ENCODE measurements around the gene NRG2. TPM values are rescaled to one million over a fixed set of nuclear protein-coding genes. Genes with fewer than 3 reads are reported as not detected.

The NRG2 gene
- total RNA-seq, 1 experiment from 2014 or later, result 1.8 TPM

- no peak overlapping the region for H3K4me3 ChIP-seq (ENCODE audit: low read length)
- no peak overlapping the region for H3K27ac ChIP-seq (ENCODE audit: low read length)
- CTCF ChIA-PET, result no interaction called here
- ATAC-seq (no peak), DNase-seq (no peak)
- H3K4me1 ChIP-seq (ENCODE audit: insufficient read depth, low read length), result peaks cover 18% of the 10 kb centered on the region
- POLR2A ChIA-PET (ENCODE audit: unreplicated experiment), result no interaction called here
- no peak overlapping the region for H3K4me2 ChIP-seq (ENCODE audit: low read length)
- no peaks in the 10 kb centered on the region for H3K9me2 ChIP-seq (replicated peaks; ENCODE audit: low read length)
- no peaks in the 10 kb centered on the region for H3F3A ChIP-seq (ENCODE audit: low read length, unreplicated experiment)
- BruUV-seq (replicated peaks), result no TSS peak
- no peaks in the 10 kb centered on the region for H4K20me1 ChIP-seq (ENCODE audit: low read length)
- H3K27me3 ChIP-seq (ENCODE audit: low read length), result no peaks in the 10 kb centered on the region
- H3K79me2 ChIP-seq (ENCODE audit: low read length), result no peaks in the 10 kb centered on the region
- H3K36me3 ChIP-seq (ENCODE audit: low read depth, low read length), result no peaks in the 10 kb centered on the region
- H2AFZ ChIP-seq (ENCODE audit: low read length), result no peak overlapping the region
- TF ChIP-seq EZH2phosphoT487 (IDR thresholded peaks at IDR 0.05; ENCODE audit: borderline replicate concordance, low read length) (no peak), CTCF (conservative IDR thresholded peaks at IDR 0.05; ENCODE audit: low read depth, low read length) (no peak)
- no peaks in the 10 kb centered on the region for H3K9me3 ChIP-seq (ENCODE audit: low read length)
- intact Hi-C loops (cut with micrococcal nuclease), result no loop called here
- no peak overlapping the region for H3K9ac ChIP-seq (ENCODE audit: low read length)
These were observed 170.0 kb downstream of the NRG2 start for GRCh38 chr5:139872851-139873794.

GRCh38 chr5:139872052-139872766 lies 170.9 kb downstream of the NRG2 start:
- BruUV-seq (replicated peaks), result no TSS peak
- Histone ChIP-seq H3K27ac (ENCODE audit: low read length) (no peak overlapping the region), H3K9me2 (replicated peaks; ENCODE audit: low read length) (no peaks in the 10 kb centered on the region), H3K4me3 (ENCODE audit: low read length) (no peak overlapping the region), H3K36me3 (ENCODE audit: low read depth, low read length) (no peaks in the 10 kb centered on the region), H2AFZ (ENCODE audit: low read length) (no peak overlapping the region), H3K9ac (ENCODE audit: low read length) (no peak overlapping the region), H3K9me3 (ENCODE audit: low read length) (no peaks in the 10 kb centered on the region), H3K4me2 (ENCODE audit: low read length) (no peak overlapping the region), H3K27me3 (ENCODE audit: low read length) (no peaks in the 10 kb centered on the region), H4K20me1 (ENCODE audit: low read length) (no peaks in the 10 kb centered on the region), H3F3A (ENCODE audit: low read length, unreplicated experiment) (no peaks in the 10 kb centered on the region), H3K4me1 (ENCODE audit: insufficient read depth, low read length) (peaks cover 9% of the 10 kb centered on the region), H3K79me2 (ENCODE audit: low read length) (no peaks in the 10 kb centered on the region)
- POLR2A ChIA-PET (ENCODE audit: unreplicated experiment), result no interaction called here
- CTCF ChIA-PET, result no interaction called here
- TF ChIP-seq CTCF (conservative IDR thresholded peaks at IDR 0.05; ENCODE audit: low read depth, low read length) (peak; percentile 42; the same call in 1 of the 2 replicates), EZH2 (IDR thresholded peaks at IDR 0.05; ENCODE audit: low read length, unreplicated experiment) (no peak)
- ATAC-seq (no peak), DNase-seq (no peak)
- intact Hi-C loops (cut with micrococcal nuclease), result no loop called here

- no peak for ATAC-seq
- no peak overlapping the region for H3K27ac ChIP-seq (ENCODE audit: low read length)
- H3K36me3 ChIP-seq (ENCODE audit: low read depth, low read length), result no peaks in the 10 kb centered on the region
- H4K20me1 ChIP-seq (ENCODE audit: low read length), result no peaks in the 10 kb centered on the region
- no peak overlapping the region for H3K4me3 ChIP-seq (ENCODE audit: low read length)
- no peaks in the 10 kb centered on the region for H3K27me3 ChIP-seq (ENCODE audit: low read length)
- no peak overlapping the region for H3K4me2 ChIP-seq (ENCODE audit: low read length)
- POLR2A ChIA-PET (ENCODE audit: unreplicated experiment), result no interaction called here
- H3K79me2 ChIP-seq (ENCODE audit: low read length), result no peaks in the 10 kb centered on the region
- no peaks in the 10 kb centered on the region for H3K9me2 ChIP-seq (replicated peaks; ENCODE audit: low read length)
- intact Hi-C loops (cut with micrococcal nuclease), result no loop called here
- DNase-seq, result no peak
- no peaks in the 10 kb centered on the region for H3K9me3 ChIP-seq (ENCODE audit: low read length)
- H3F3A ChIP-seq (ENCODE audit: low read length, unreplicated experiment), result no peaks in the 10 kb centered on the region
- peaks cover 3% of the 10 kb centered on the region for H3K4me1 ChIP-seq (ENCODE audit: insufficient read depth, low read length)
- CTCF ChIA-PET, result no interaction called here
- H3K9ac ChIP-seq (ENCODE audit: low read length), result no peak overlapping the region
- H2AFZ ChIP-seq (ENCODE audit: low read length), result no peak overlapping the region
- TF ChIP-seq EZH2 (IDR thresholded peaks at IDR 0.05; ENCODE audit: low read length, unreplicated experiment) (no peak), EZH2phosphoT487 (IDR thresholded peaks at IDR 0.05; ENCODE audit: borderline replicate concordance, low read length) (no peak), CTCF (conservative IDR thresholded peaks at IDR 0.05; ENCODE audit: low read depth, low read length) (no peak)
- BruUV-seq (replicated peaks), result no TSS peak
These were observed 171.5 kb downstream of the NRG2 start for GRCh38 chr5:139871614-139872013.

All from PC-3 (cell line).